ENCODE results near the gene PRKAG2.

Gene PRKAG2

GRCh38 chr7:151724920-151725584 lies 151.9 kb downstream of the PRKAG2 start:
- Histone ChIP-seq H3K4me3 (ENCODE audit: low read length) (no peak overlapping the region), H3K27me3 (ENCODE audit: insufficient read depth, low read length) (no peaks in the 10 kb centered on the region), H3K9ac (ENCODE audit: low read depth, low read length) (no peak overlapping the region), H3K9me3 (ENCODE audit: insufficient read depth, low read depth, low read length) (no peaks in the 10 kb centered on the region), H3K36me3 (ENCODE audit: insufficient read depth, low read depth, low read length) (no peaks in the 10 kb centered on the region), H3K4me1 (ENCODE audit: insufficient read depth, low read length) (no peaks in the 10 kb centered on the region), H3K27ac (ENCODE audit: low read length) (no peak overlapping the region)

GRCh38 chr7:151724250-151724915 lies 152.5 kb downstream of the PRKAG2 start:
- H3K9me3 ChIP-seq (ENCODE audit: insufficient read depth, low read depth, low read length), result no peaks in the 10 kb centered on the region
- H3K27ac ChIP-seq (ENCODE audit: low read length), result no peak overlapping the region
- no peaks in the 10 kb centered on the region for H3K4me1 ChIP-seq (ENCODE audit: insufficient read depth, low read length)
- H3K27me3 ChIP-seq (ENCODE audit: insufficient read depth, low read length), result no peaks in the 10 kb centered on the region
- H3K9ac ChIP-seq (ENCODE audit: low read depth, low read length), result no peak overlapping the region
- no peaks in the 10 kb centered on the region for H3K36me3 ChIP-seq (ENCODE audit: insufficient read depth, low read depth, low read length)
- H3K4me3 ChIP-seq (ENCODE audit: low read length), result no peak overlapping the region

GRCh38 chr7:151723321-151723720 lies 153.6 kb downstream of the PRKAG2 start:
- Histone ChIP-seq H3K4me3 (ENCODE audit: low read length) (no peak overlapping the region), H3K4me1 (ENCODE audit: insufficient read depth, low read length) (no peaks in the 10 kb centered on the region), H3K9me3 (ENCODE audit: insufficient read depth, low read depth, low read length) (no peaks in the 10 kb centered on the region), H3K27me3 (ENCODE audit: insufficient read depth, low read length) (no peaks in the 10 kb centered on the region), H3K9ac (ENCODE audit: low read depth, low read length) (no peak overlapping the region), H3K27ac (ENCODE audit: low read length) (no peak overlapping the region), H3K36me3 (ENCODE audit: insufficient read depth, low read depth, low read length) (no peaks in the 10 kb centered on the region)

- Histone ChIP-seq H3K4me3 (ENCODE audit: low read length) (no peak overlapping the region), H3K36me3 (ENCODE audit: insufficient read depth, low read depth, low read length) (no peaks in the 10 kb centered on the region), H3K9ac (ENCODE audit: low read depth, low read length) (no peak overlapping the region), H3K9me3 (ENCODE audit: insufficient read depth, low read depth, low read length) (no peaks in the 10 kb centered on the region), H3K27me3 (ENCODE audit: insufficient read depth, low read length) (no peaks in the 10 kb centered on the region), H3K4me1 (ENCODE audit: insufficient read depth, low read length) (no peaks in the 10 kb centered on the region), H3K27ac (ENCODE audit: low read length) (no peak overlapping the region)
These were observed 154.4 kb downstream of the PRKAG2 start for GRCh38 chr7:151722533-151722932.

GRCh38 chr7:151721694-151722093 lies 155.2 kb downstream of the PRKAG2 start:
- Histone ChIP-seq H3K4me3 (ENCODE audit: low read length) (no peak overlapping the region), H3K9me3 (ENCODE audit: insufficient read depth, low read depth, low read length) (no peaks in the 10 kb centered on the region), H3K9ac (ENCODE audit: low read depth, low read length) (no peak overlapping the region), H3K4me1 (ENCODE audit: insufficient read depth, low read length) (no peaks in the 10 kb centered on the region), H3K27me3 (ENCODE audit: insufficient read depth, low read length) (no peaks in the 10 kb centered on the region), H3K27ac (ENCODE audit: low read length) (no peak overlapping the region), H3K36me3 (ENCODE audit: insufficient read depth, low read depth, low read length) (no peaks in the 10 kb centered on the region)

GRCh38 chr7:151721236-151721635 lies 155.7 kb downstream of the PRKAG2 start:
- H3K27ac ChIP-seq (ENCODE audit: low read length), result no peak overlapping the region
- no peak overlapping the region for H3K9ac ChIP-seq (ENCODE audit: low read depth, low read length)
- no peaks in the 10 kb centered on the region for H3K27me3 ChIP-seq (ENCODE audit: insufficient read depth, low read length)

GRCh38 chr7:151720280-151720679 lies 156.6 kb downstream of the PRKAG2 start:
- H3K9me3 ChIP-seq (ENCODE audit: insufficient read depth, low read depth, low read length), result no peaks in the 10 kb centered on the region
- no peaks in the 10 kb centered on the region for H3K4me1 ChIP-seq (ENCODE audit: insufficient read depth, low read length)
- no peak overlapping the region for H3K27ac ChIP-seq (ENCODE audit: low read length)
- H3K27me3 ChIP-seq (ENCODE audit: insufficient read depth, low read length), result no peaks in the 10 kb centered on the region
- no peak overlapping the region for H3K9ac ChIP-seq (ENCODE audit: low read depth, low read length)
- no peaks in the 10 kb centered on the region for H3K36me3 ChIP-seq (ENCODE audit: insufficient read depth, low read depth, low read length)
- H3K4me3 ChIP-seq (ENCODE audit: low read length), result no peak overlapping the region

More at GRCh38 chr7:151721236-151721635, 155.7 kb downstream of the PRKAG2 start:
- no peak overlapping the region for H3K4me3 ChIP-seq (ENCODE audit: low read length)
- no peaks in the 10 kb centered on the region for H3K4me1 ChIP-seq (ENCODE audit: insufficient read depth, low read length)
- no peaks in the 10 kb centered on the region for H3K36me3 ChIP-seq (ENCODE audit: insufficient read depth, low read depth, low read length)
- H3K9me3 ChIP-seq (ENCODE audit: insufficient read depth, low read depth, low read length), result no peaks in the 10 kb centered on the region

GRCh38 chr7:151719897-151720242 lies 157.0 kb downstream of the PRKAG2 start:
- Histone ChIP-seq H3K4me3 (ENCODE audit: low read length) (no peak overlapping the region), H3K4me1 (ENCODE audit: insufficient read depth, low read length) (no peaks in the 10 kb centered on the region), H3K9me3 (ENCODE audit: insufficient read depth, low read depth, low read length) (no peaks in the 10 kb centered on the region), H3K9ac (ENCODE audit: low read depth, low read length) (no peak overlapping the region), H3K36me3 (ENCODE audit: insufficient read depth, low read depth, low read length) (no peaks in the 10 kb centered on the region), H3K27ac (ENCODE audit: low read length) (no peak overlapping the region), H3K27me3 (ENCODE audit: insufficient read depth, low read length) (no peaks in the 10 kb centered on the region)

- Histone ChIP-seq H3K9ac (ENCODE audit: low read depth, low read length) (no peak overlapping the region), H3K27me3 (ENCODE audit: insufficient read depth, low read length) (no peaks in the 10 kb centered on the region), H3K4me1 (ENCODE audit: insufficient read depth, low read length) (no peaks in the 10 kb centered on the region), H3K27ac (ENCODE audit: low read length) (no peak overlapping the region), H3K9me3 (ENCODE audit: insufficient read depth, low read depth, low read length) (no peaks in the 10 kb centered on the region), H3K4me3 (ENCODE audit: low read length) (no peak overlapping the region), H3K36me3 (ENCODE audit: insufficient read depth, low read depth, low read length) (no peaks in the 10 kb centered on the region)
These were observed 157.7 kb downstream of the PRKAG2 start for GRCh38 chr7:151719031-151719896.

GRCh38 chr7:151717918-151718317 lies 159.0 kb downstream of the PRKAG2 start:
- no peaks in the 10 kb centered on the region for H3K36me3 ChIP-seq (ENCODE audit: insufficient read depth, low read depth, low read length)
- no peaks in the 10 kb centered on the region for H3K4me1 ChIP-seq (ENCODE audit: insufficient read depth, low read length)
- H3K4me3 ChIP-seq (ENCODE audit: low read length), result no peak overlapping the region
- no peak overlapping the region for H3K9ac ChIP-seq (ENCODE audit: low read depth, low read length)
- H3K27ac ChIP-seq (ENCODE audit: low read length), result no peak overlapping the region
- H3K27me3 ChIP-seq (ENCODE audit: insufficient read depth, low read length), result no peaks in the 10 kb centered on the region
- H3K9me3 ChIP-seq (ENCODE audit: insufficient read depth, low read depth, low read length), result no peaks in the 10 kb centered on the region

GRCh38 chr7:151717415-151717814 lies 159.5 kb downstream of the PRKAG2 start:
- Histone ChIP-seq H3K9me3 (ENCODE audit: insufficient read depth, low read depth, low read length) (no peaks in the 10 kb centered on the region), H3K27ac (ENCODE audit: low read length) (no peak overlapping the region), H3K9ac (ENCODE audit: low read depth, low read length) (no peak overlapping the region), H3K27me3 (ENCODE audit: insufficient read depth, low read length) (no peaks in the 10 kb centered on the region), H3K4me1 (ENCODE audit: insufficient read depth, low read length) (no peaks in the 10 kb centered on the region), H3K36me3 (ENCODE audit: insufficient read depth, low read depth, low read length) (no peaks in the 10 kb centered on the region), H3K4me3 (ENCODE audit: low read length) (no peak overlapping the region)

GRCh38 chr7:151716323-151716722 lies 160.6 kb downstream of the PRKAG2 start:
- Histone ChIP-seq H3K27ac (ENCODE audit: low read length) (no peak overlapping the region), H3K4me3 (ENCODE audit: low read length) (no peak overlapping the region), H3K4me1 (ENCODE audit: insufficient read depth, low read length) (no peaks in the 10 kb centered on the region), H3K27me3 (ENCODE audit: insufficient read depth, low read length) (no peaks in the 10 kb centered on the region), H3K9ac (ENCODE audit: low read depth, low read length) (no peak overlapping the region), H3K36me3 (ENCODE audit: insufficient read depth, low read depth, low read length) (no peaks in the 10 kb centered on the region), H3K9me3 (ENCODE audit: insufficient read depth, low read depth, low read length) (no peaks in the 10 kb centered on the region)
